Measurements from ENCODE around the gene CACNG5. TPM values are rescaled to one million over a fixed set of nuclear protein-coding genes. Genes with fewer than 3 reads are reported as not detected.
A peak's percentile ranks its signal among the peaks of the same experiment; 100 is the strongest.
"Not testable (repeated sequence)": the region's sequence is repeated elsewhere in the genome, so short reads cannot be mapped to it uniquely, and the experiment has no call there.

The CACNG5 gene
- polyA plus RNA-seq, 1 donor from 2014 or later = not detected

GRCh38 chr17:66898536-66898935, 63.6 kb downstream of the CACNG5 start:
- Histone ChIP-seq H3F3A (ENCODE audit: insufficient read depth, low read length, poor library complexity, severe bottlenecking) (no peaks in the 10 kb centered on the region), H3K27ac (ENCODE audit: low read length) (no peak overlapping the region), H4K20me1 (ENCODE audit: insufficient read depth) (no peaks in the 10 kb centered on the region), H3K4me3 (ENCODE audit: low read length) (no peak overlapping the region), H3K9me3 (ENCODE audit: low read length) (no peaks in the 10 kb centered on the region), H3K79me2 (replicated peaks; ENCODE audit: insufficient read depth, low read length) (no peaks in the 10 kb centered on the region), H3K9ac (ENCODE audit: low read length) (no peak overlapping the region), H3K36me3 (ENCODE audit: insufficient read depth, low read length) (no peaks in the 10 kb centered on the region), H2AFZ (ENCODE audit: low read depth, low read length) (no peak overlapping the region), H3K27me3 (ENCODE audit: insufficient read depth, low read depth, low read length) (no peaks in the 10 kb centered on the region), H3K9me2 (ENCODE audit: insufficient read depth, low read length) (no peaks in the 10 kb centered on the region), H3K4me2 (ENCODE audit: low read length) (no peak overlapping the region)
- TF ChIP-seq RAD21 (conservative IDR thresholded peaks at IDR 0.05) (no peak), EP300 (conservative IDR thresholded peaks at IDR 0.05; ENCODE audit: poor library complexity, severe bottlenecking) (no peak), SMC3 (conservative IDR thresholded peaks at IDR 0.05; ENCODE audit: poor library complexity) (no peak), REST (IDR thresholded peaks at IDR 0.05; ENCODE audit: borderline replicate concordance) (no peak), POLR2AphosphoS5 (IDR thresholded peaks at IDR 0.05) (no peak), EZH2 (IDR thresholded peaks at IDR 0.05; ENCODE audit: borderline replicate concordance, insufficient read depth, low read length, poor library complexity, severe bottlenecking) (no peak), MXI1 (conservative IDR thresholded peaks at IDR 0.05; ENCODE audit: poor library complexity, severe bottlenecking) (no peak), CTCF (IDR thresholded peaks at IDR 0.05; ENCODE audit: poor library complexity, severe bottlenecking) (no peak), TAF1 (IDR thresholded peaks at IDR 0.05; ENCODE audit: low read depth) (no peak)

GRCh38 chr17:66900126-66901010, 65.5 kb downstream of the CACNG5 start:
- Histone ChIP-seq H3K9me3 (ENCODE audit: low read length) (no peaks in the 10 kb centered on the region), H4K20me1 (ENCODE audit: insufficient read depth) (no peaks in the 10 kb centered on the region), H3K9me2 (ENCODE audit: insufficient read depth, low read length) (no peaks in the 10 kb centered on the region), H2AFZ (ENCODE audit: low read depth, low read length) (no peak overlapping the region), H3K27ac (ENCODE audit: low read length) (no peak overlapping the region), H3K4me2 (ENCODE audit: low read length) (no peak overlapping the region), H3K27me3 (ENCODE audit: insufficient read depth, low read depth, low read length) (no peaks in the 10 kb centered on the region), H3K4me3 (ENCODE audit: low read length) (no peak overlapping the region), H3F3A (ENCODE audit: insufficient read depth, low read length, poor library complexity, severe bottlenecking) (no peaks in the 10 kb centered on the region), H3K79me2 (replicated peaks; ENCODE audit: insufficient read depth, low read length) (no peaks in the 10 kb centered on the region), H3K36me3 (ENCODE audit: insufficient read depth, low read length) (no peaks in the 10 kb centered on the region), H3K9ac (ENCODE audit: low read length) (no peak overlapping the region)
- TF ChIP-seq CTCF (IDR thresholded peaks at IDR 0.05; ENCODE audit: poor library complexity, severe bottlenecking) (peak; percentile 74), RAD21 (conservative IDR thresholded peaks at IDR 0.05) (peak; percentile 77), REST (IDR thresholded peaks at IDR 0.05; ENCODE audit: borderline replicate concordance) (no peak), SMC3 (conservative IDR thresholded peaks at IDR 0.05; ENCODE audit: poor library complexity) (peak; percentile 80), EZH2 (IDR thresholded peaks at IDR 0.05; ENCODE audit: borderline replicate concordance, insufficient read depth, low read length, poor library complexity, severe bottlenecking) (no peak), EP300 (conservative IDR thresholded peaks at IDR 0.05; ENCODE audit: poor library complexity, severe bottlenecking) (no peak), POLR2AphosphoS5 (IDR thresholded peaks at IDR 0.05) (no peak), TAF1 (IDR thresholded peaks at IDR 0.05; ENCODE audit: low read depth) (no peak), MXI1 (conservative IDR thresholded peaks at IDR 0.05; ENCODE audit: poor library complexity, severe bottlenecking) (no peak)

GRCh38 chr17:66903296-66903695, 68.4 kb downstream of the CACNG5 start:
- H3K27ac ChIP-seq (ENCODE audit: low read length); H3K4me2 ChIP-seq (ENCODE audit: low read length); H4K20me1 ChIP-seq (ENCODE audit: insufficient read depth); H3F3A ChIP-seq (ENCODE audit: insufficient read depth, low read length, poor library complexity, severe bottlenecking); H3K9me3 ChIP-seq (ENCODE audit: low read length); H2AFZ ChIP-seq (ENCODE audit: low read depth, low read length); H3K4me3 ChIP-seq (ENCODE audit: low read length); H3K36me3 ChIP-seq (ENCODE audit: insufficient read depth, low read length); H3K79me2 ChIP-seq (replicated peaks; ENCODE audit: insufficient read depth, low read length); H3K9ac ChIP-seq (ENCODE audit: low read length); H3K27me3 ChIP-seq (ENCODE audit: insufficient read depth, low read depth, low read length); H3K9me2 ChIP-seq (ENCODE audit: insufficient read depth, low read length): not testable (repeated sequence)

Measured in neural cell (in vitro differentiated cells).